IPS-20b (cell line): ENCODE data around the gene RPS6KA4.

Experiments used
- H3K27ac ChIP-seq: one replicate; pipeline ENCODE4 v1.5.1; 2013; ENCODE audit warnings: low read length
- H3K27me3 ChIP-seq: 2 replicates; pipeline ENCODE4 v1.6.1; 2013; ENCODE audit warnings: mild to moderate bottlenecking, low read length, inconsistent platforms; ENCODE audit not compliant: insufficient read depth
- H3K36me3 ChIP-seq: 2 replicates; pipeline ENCODE4 v1.6.1; 2013; ENCODE audit warnings: low read depth, mild to moderate bottlenecking, inconsistent platforms, low read length, moderate library complexity; ENCODE audit not compliant: insufficient read depth
- H3K4me1 ChIP-seq: 2 replicates; pipeline ENCODE4 v1.6.1; 2013; ENCODE audit warnings: mild to moderate bottlenecking, control low read depth, inconsistent platforms, low read length, moderate library complexity; ENCODE audit not compliant: insufficient read depth
- H3K4me3 ChIP-seq: 2 replicates; pipeline ENCODE4 v1.5.1; 2013; ENCODE audit warnings: mild to moderate bottlenecking, low read length, inconsistent platforms
- H3K9ac ChIP-seq: 2 replicates; pipeline ENCODE4 v1.6.1; 2013; ENCODE audit warnings: low read depth, mild to moderate bottlenecking, inconsistent platforms, low read length, moderate library complexity
- H3K9me3 ChIP-seq: 2 replicates; pipeline ENCODE4 v1.6.1; 2013; ENCODE audit warnings: mild to moderate bottlenecking, low read depth, low read length, inconsistent platforms; ENCODE audit not compliant: insufficient read depth

The RPS6KA4 gene

DNA sequence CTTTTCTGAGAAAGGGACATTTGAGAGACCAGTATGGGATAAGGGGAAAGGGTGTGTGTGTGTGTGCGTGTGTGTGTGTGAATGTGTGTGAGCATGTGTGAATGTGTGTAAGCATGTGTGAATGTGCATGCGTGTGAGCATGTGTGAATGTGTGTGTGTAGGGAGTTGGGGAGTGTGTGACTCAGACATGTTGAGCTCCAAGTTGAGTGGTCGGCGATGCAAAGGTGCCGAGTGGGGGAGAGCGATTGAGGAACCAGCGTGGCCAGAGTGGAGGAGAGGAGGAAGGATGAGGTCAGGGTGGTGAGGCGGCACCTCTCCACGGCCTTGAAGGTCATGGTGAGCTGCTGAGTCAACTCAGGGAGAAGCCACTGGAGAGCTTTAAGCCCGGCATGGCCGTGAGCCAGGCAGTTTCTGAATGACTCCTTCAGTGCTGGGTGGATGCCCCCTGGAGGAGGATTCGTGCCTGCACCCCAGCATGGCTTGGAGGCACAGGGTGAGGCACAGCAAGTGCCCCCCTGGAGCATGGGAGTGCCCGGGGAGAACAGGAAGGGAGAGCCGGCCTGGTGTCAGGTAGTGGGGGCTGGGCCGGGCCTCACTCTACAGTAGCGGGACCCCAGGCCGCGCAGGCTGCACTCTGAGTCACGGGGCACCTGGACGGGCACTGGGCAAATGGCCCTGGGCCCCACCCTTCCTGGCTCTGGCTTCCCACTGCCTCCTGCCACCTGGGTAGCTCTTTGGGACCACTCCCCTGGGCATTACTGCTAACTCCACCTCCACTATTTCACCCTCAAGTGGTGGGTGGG is 27.2 kb upstream of the RPS6KA4 start:
- Histone ChIP-seq H3K27me3 (no peaks in the 10 kb centered on the region), H3K9ac (no peak overlapping the region), H3K4me1 (peaks cover 6% of the 10 kb centered on the region), H3K4me3 (no peak overlapping the region), H3K36me3 (no peaks in the 10 kb centered on the region), H3K9me3 (no peaks in the 10 kb centered on the region), H3K27ac (no peak overlapping the region)

DNA sequence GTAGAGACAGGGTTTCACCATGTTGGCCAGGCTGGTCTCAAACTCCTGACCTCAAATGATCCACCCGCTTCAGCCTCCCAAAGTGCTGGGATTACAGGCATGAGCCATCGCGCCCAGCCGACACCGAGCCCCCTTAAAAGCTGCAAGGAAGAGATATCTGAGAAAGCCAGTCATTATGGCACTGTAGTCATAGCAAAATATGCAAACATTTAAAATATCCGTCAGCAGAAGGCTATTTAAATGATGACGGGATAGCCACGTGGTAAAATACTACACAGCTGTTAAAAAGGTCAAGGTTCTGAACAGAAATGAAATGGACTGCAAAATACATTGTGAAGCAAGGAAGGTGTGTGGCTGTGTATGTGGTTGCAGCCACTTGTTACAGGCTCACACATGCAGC is 25.4 kb upstream of the RPS6KA4 start:
- Histone ChIP-seq H3K9ac (no peak overlapping the region), H3K4me1 (peaks cover 6% of the 10 kb centered on the region), H3K36me3 (no peaks in the 10 kb centered on the region), H3K27me3 (no peaks in the 10 kb centered on the region), H3K4me3 (no peak overlapping the region), H3K27ac (no peak overlapping the region), H3K9me3 (no peaks in the 10 kb centered on the region)

DNA sequence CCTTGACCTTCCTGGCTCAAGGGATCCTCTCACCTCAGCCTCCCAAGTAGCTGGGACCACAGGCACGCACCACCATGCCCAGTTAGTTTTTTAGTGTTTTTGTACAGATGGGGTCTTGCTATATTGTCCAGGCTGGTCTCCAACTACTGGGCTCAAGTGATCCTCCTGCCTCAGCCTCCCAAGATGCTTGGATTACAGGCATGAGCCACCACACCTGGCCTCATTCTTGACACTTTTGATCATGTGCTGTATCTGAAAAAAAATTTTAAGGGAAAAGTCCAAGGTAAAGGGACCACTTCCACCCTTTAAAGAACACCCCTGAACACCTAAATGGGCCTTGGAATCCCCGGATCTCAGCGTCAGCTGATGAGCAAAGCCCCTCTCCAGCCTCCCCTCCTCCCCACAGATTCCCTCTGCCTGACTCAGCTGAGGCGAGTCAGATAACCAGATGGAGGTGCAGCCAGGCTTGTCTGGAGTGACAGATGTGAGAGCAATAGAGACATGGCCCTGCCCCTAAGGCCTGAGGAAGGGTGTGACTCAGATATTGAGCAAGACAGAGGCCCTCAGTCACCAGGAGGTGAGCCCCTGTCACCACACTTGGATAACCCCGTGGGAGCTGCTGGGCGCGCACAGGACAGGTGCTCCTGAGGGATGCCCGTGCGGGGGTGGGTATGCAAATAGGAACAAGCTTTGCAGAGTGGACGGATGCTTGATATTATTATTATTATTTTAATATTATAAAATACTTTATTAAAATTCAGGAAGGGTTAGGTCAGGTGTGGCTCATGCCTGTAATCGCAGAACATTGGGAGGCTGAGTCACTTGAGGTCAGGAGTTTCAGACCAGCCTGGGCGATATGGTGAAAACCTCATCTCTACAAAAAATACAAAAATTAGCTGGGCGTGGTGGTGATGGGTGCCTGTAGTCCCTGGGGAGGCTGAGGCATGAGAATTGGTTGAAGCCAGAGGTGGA is 23.9 kb upstream of the RPS6KA4 start:
- H3K27ac ChIP-seq: no peak overlapping the region
- H3K4me3 ChIP-seq: no peak overlapping the region
- H3K4me1 ChIP-seq: peaks cover 6% of the 10 kb centered on the region
- peaks cover 9% of the 10 kb centered on the region for H3K27me3 ChIP-seq
- H3K9ac ChIP-seq: no peak overlapping the region
- no peaks in the 10 kb centered on the region for H3K9me3 ChIP-seq
- no peaks in the 10 kb centered on the region for H3K36me3 ChIP-seq

DNA sequence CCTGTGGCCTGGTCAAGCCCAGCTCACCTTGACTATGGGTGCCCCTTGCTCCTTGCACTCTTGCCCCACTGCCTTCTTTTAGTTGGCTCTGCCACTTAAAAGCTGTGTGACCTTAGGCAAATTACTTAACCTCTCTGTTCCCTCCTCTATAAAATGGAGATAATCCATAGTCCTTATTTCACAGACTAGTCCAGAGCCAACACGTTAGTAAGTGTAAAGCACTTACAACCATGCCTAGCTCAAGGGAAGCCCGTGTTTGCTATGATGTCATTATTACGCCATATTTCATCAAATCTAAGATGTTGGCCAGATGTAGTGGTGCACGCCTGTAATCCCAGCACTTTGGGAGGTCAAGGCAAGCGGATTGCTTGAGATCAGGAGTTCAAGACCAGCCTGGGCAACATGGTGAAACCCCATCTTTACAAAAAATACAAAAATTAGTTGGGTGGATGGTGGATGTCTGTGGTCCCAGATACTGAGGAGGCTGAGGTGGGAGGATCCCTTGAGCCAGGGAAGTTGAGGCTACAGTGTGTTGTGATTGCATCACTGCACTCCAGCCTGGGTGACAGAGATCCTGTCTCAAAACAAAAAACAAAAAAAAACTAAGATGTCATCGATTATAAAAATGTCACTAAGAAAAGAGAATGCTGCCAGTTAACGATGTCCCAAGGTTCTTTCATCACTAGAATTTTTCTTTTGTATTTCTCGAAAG is 21.3 kb upstream of the RPS6KA4 start:
- peaks cover 5% of the 10 kb centered on the region; the same call in 1 of the 2 replicates for H3K4me1 ChIP-seq
- no peaks in the 10 kb centered on the region for H3K9me3 ChIP-seq
- no peak overlapping the region for H3K9ac ChIP-seq

DNA sequence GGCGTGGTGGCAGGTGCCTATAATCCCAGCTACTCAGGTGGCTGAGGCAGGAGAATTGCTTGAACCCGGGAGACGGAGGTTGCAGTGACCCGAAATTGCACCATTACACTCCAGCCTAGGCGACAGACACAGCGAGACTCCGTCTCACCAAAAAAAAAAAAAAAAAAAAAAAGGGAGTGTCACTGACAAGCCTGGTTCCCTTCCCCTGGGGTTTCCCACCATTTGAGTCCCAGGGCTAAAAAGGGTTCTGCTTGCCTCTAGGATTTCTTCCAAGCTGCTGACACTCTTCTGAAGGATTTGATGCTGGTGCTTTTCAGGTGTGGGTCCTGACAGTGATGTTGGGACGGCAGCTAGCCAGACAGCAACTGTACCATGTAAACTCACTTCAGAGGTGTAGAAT is 20.2 kb upstream of the RPS6KA4 start:
- Histone ChIP-seq H3K9me3 (no peaks in the 10 kb centered on the region), H3K36me3 (no peaks in the 10 kb centered on the region), H3K9ac (no peak overlapping the region), H3K27ac (no peak overlapping the region), H3K4me3 (no peak overlapping the region), H3K4me1 (peaks cover 5% of the 10 kb centered on the region; the same call in 1 of the 2 replicates), H3K27me3 (peaks cover 20% of the 10 kb centered on the region)

More for the DNA sequence above, 21.3 kb upstream of the RPS6KA4 start:
- Histone ChIP-seq H3K4me3 (no peak overlapping the region), H3K27me3 (peaks cover 20% of the 10 kb centered on the region), H3K36me3 (no peaks in the 10 kb centered on the region), H3K27ac (no peak overlapping the region)

DNA sequence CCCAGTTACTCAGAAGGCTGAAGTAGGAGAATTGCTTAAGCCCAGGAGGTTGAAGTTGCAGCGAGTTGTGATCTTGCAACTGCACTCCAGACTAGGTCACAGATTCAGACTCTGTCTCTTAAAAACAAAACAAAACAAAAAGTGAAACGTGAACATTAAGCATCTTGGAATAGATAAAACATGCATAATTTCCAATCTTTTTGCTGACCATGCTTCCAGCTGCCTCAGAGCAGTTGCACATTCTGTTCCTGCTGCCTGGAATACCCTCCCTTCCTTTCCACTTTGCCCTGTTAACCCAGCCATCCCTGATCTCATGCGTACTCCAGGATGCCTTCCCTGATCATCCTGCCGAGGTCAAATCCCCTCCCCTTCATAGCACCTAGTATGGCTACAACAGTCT is 19.7 kb upstream of the RPS6KA4 start:
- Histone ChIP-seq H3K36me3 (no peaks in the 10 kb centered on the region), H3K9me3 (no peaks in the 10 kb centered on the region), H3K9ac (no peak overlapping the region), H3K27me3 (peaks cover 20% of the 10 kb centered on the region), H3K4me3 (no peak overlapping the region), H3K4me1 (peaks cover 5% of the 10 kb centered on the region; the same call in 1 of the 2 replicates), H3K27ac (no peak overlapping the region)

DNA sequence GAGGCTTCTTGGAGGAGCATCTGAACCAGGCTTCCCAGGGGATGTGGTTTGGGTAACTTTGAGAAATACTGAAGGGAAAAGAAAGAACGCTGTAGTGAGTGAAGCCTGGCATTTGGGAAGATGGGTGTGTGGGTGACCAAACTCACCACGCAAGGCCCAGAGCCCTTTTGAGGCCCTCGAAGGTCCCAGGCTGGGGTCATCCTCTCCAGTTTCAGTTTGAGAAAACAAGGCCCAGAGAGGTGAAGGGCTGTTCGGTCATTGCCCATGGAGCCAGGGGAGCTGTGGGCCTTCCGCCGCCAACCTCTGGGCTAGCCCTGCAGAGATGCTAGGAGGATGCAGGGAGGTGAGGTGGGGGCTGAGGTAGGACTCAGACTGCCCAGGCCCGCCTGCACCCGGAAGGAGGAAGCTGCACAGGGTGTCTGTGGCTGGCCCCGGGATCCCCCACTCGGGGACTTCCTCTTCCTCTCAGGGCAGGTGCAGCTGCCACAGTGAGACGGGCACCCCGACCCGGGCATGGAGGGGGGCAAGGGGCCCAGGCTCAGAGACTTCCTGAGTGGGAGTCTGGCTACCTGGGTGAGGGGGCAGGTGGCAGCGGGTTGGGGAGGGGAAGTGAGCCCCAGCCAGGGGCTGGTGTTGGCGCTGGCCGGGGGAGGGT is 19.1 kb upstream of the RPS6KA4 start, which contains the start of gene CCDC88B:
Gene CCDC88B, plus strand, starts transcription at position 451 of the 655 bp plus-strand sequence. Its CDS starts 63 bp downstream, at position 514.
- Histone ChIP-seq H3K9ac (no peak within 1 kb of the TSS; the same call in 1 of the 2 replicates), H3K27ac (no peak within 1 kb of the TSS), H3K4me3 (peak within 1 kb of the TSS; percentile 82)

DNA sequence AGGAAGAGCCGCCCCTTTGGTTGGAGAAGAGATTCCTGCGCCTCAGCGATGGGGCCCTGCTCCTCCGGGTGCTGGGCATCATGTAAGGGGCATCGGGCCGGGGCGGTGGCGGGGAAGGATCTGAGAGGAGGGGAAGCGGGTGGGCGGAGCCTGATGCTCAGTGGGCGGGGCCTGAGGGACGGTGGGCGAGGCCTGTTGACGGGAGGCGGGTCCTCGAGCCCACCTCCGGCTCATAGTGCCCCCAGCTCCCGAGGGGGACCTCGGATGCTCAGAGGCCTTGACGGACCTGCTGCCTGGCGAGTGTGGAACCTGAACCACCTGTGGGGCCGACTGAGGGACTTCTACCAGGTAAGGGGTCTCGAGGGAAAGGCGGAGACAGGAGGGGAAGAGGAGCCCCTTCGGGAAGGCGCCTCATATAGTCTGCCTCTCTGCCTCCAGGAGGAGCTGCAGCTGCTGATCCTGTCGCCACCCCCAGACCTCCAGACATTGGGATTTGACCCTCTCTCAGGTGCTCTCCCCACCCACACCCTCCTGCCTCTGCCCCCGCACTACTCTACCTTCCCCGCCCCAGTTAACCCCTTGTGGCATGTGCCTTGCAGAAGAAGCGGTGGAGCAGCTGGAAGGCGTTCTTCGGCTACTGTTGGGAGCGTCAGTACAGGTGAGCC is 18.2 kb upstream of the RPS6KA4 start:
- no peak overlapping the region; the same call in 1 of the 2 replicates for H3K9ac ChIP-seq
- no peaks in the 10 kb centered on the region for H3K9me3 ChIP-seq
- H3K4me3 ChIP-seq: peak overlapping the region; percentile 82
- no peaks in the 10 kb centered on the region for H3K36me3 ChIP-seq
- no peak overlapping the region for H3K27ac ChIP-seq
- peaks cover 20% of the 10 kb centered on the region for H3K27me3 ChIP-seq
- peaks cover 5% of the 10 kb centered on the region; the same call in 1 of the 2 replicates for H3K4me1 ChIP-seq

More for the DNA sequence above, 19.1 kb upstream of the RPS6KA4 start, which contains the start of gene CCDC88B:
- Histone ChIP-seq H3K9me3 (no peaks in the 10 kb centered on the region), H3K4me1 (peaks cover 5% of the 10 kb centered on the region; the same call in 1 of the 2 replicates), H3K36me3 (no peaks in the 10 kb centered on the region), H3K27me3 (peaks cover 20% of the 10 kb centered on the region)

DNA sequence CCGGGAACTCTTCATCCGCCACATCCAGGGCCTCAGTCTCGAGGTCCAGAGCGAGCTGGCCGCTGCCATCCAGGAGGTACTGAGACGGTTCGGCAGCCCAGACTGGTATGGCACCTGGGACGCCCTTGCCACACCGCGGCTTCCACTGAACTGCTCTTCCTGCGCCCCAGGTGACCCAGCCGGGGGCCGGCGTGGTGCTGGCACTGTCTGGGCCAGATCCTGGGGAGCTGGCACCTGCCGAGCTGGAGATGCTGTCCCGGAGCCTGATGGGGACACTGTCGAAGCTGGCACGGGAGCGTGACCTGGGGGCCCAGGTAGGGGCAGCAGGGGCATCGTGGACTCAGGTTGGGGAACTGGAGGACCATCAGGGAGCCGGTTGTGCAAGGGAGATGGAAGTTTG is 17.5 kb upstream of the RPS6KA4 start:
- no peak overlapping the region for H3K27ac ChIP-seq
- H3K4me1 ChIP-seq: peaks cover 5% of the 10 kb centered on the region; the same call in 1 of the 2 replicates
- H3K4me3 ChIP-seq: peak overlapping the region; percentile 82
- no peaks in the 10 kb centered on the region for H3K36me3 ChIP-seq
- peaks cover 20% of the 10 kb centered on the region for H3K27me3 ChIP-seq
- no peak overlapping the region; the same call in 1 of the 2 replicates for H3K9ac ChIP-seq
- H3K9me3 ChIP-seq: no peaks in the 10 kb centered on the region
